ENCODE results near the gene IGDCC3.
"Not testable (repeated sequence)": the region's sequence is repeated elsewhere in the genome, so short reads cannot be mapped to it uniquely, and the experiment has no call there.

IGDCC3 gene

GRCh38 chr15:65368302-65369211, 9.2 kb downstream of the IGDCC3 start:
- DNase-seq: peak; percentile 96

- DNase-seq: peak; percentile 53
These were observed 11.5 kb downstream of the IGDCC3 start for GRCh38 chr15:65366122-65366892.

DNA sequence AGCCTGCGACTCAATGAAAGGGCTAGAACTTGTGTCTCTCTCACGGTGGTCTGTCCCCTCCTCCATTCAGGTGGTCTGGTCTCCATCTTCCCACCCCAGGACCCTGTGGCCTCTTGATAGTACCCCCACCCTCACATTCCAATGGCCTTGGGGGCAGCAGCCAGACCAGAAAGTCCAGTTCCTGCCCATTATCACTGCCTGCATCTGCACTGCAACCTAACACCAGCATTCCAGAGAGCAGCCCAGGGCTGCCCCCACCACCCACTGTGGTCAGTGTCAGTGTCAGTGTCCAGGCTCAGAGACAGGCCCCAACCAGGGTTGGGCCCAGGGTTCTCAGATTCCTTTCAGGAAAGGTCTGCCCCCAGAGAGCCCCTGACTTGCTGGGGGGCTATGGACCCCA, 12.6 kb downstream of the IGDCC3 start:
- peak; percentile 97 for DNase-seq

GRCh38 chr15:65363766-65364165, 14.0 kb downstream of the IGDCC3 start:
- no peak for DNase-seq

DNA sequence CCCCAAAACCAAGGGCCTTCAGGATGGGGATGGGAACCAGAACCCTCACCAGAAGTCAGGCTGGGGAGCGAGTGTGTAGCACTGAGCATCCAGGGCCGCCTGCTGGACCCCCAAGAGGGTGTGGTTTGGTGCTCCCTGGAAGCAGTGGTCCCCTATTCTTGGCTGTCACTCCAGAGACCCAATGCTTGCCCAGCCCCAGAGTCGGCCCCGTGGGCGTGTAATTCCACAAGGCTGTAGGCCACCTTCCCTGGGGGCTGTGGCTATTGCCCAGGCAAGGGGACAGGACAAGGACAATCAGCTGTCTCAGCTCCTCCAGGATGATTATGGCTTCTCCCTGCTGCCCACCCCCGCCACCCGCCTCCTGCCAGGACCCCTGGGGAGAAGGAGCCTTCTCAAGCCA, 14.5 kb downstream of the IGDCC3 start:
- no peak for DNase-seq

GRCh38 chr15:65362491-65362890, 15.3 kb downstream of the IGDCC3 start:
- DNase-seq: no peak

DNA sequence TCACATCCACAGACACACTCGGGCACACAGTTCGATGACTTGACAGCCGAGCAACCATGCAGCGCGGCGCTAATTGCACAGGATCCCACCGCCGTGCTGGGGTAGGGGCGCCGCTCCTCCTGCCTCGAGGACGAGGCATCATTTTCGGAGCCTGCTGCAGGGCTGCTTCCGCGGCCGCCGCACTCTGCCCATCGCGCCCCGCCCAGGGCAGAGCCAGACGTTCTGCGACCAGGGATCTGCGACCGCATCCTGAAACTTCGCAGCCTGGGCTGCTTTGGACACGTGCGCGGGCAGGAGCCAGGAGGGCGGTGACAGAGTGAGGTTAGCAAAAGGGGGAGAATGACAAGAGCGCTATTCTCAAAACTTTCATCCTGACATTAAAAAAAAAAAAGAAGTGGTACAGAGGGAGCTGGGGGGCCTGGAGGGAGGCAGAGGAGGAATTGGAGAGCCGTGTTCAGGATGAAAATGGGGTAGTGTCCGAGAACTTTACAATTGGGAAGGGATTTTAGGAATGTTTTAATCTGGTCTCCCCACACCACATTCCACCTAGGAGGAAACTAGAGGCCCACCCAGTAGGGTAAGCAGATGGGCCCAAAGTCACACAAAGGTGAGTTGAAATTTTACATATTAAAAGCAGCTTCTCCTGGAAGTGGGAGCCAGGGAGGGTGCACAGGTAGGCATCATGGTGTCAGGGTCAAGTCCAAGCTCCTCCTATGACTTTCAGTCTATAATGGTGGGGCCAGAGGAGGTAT, 15.9 kb downstream of the IGDCC3 start:
- peak; percentile 52 for DNase-seq

DNA sequence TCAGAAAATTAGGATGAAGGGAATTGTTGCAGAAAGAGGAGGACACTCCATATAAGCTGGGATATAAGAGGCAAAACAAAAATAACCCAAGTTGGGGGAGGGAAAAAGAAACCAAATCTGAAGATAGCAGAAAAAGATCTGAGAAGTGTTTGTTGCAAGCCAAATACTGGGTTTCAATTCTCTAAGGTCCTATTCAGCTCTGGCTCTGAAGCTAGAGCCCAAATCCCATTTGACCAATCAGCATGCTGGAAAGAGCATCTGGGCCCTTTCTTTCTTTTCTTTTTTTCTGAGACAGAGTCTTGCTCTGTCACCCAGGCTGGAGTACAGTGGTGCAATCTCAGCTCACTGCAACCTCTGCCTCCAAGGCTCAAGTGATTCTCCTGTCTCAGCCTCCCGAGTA, 17.3 kb downstream of the IGDCC3 start:
- DNase-seq: peak; percentile 11

DNA sequence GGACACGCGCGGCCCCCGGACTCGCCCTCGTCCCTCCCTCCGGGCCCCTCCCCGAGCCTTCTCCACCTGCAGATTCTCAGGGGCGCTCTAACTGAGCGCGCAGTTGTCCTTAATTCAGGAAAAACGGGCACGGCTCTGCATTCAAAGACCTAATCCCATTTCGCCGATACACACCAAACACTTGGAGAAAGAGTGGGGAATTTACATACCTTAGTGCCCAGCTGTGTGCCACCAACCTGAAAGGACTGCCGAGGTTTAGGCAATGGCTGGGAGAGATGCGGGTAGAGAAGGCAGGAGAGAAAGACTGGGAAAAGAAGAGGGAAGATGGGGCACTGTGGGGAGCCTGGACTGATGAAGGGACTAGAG, 21.8 kb downstream of the IGDCC3 start:
- DNase-seq: no peak

GRCh38 chr15:65355173-65355987, 22.4 kb downstream of the IGDCC3 start:
- DNase-seq: peak; percentile 66

DNA sequence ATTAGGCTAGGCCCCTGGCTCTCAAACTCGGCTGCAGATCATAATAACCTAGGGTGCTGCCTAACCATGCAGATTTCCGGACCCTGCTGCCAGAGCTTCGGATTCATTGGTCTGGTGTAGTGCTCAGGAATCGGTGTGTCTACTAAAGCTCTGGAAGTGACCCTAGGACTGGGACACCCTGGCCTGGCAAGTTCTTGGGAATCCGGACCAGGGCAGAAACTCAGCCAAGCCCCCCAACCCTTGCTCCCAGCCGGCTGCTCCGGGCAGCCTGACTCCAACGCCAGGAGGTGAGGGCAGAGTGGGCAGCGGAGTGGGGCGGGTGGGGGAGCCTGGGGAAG, 23.0 kb downstream of the IGDCC3 start:
- DNase-seq: no peak

- DNase-seq: not testable (repeated sequence)
These were observed 25.8 kb downstream of the IGDCC3 start for GRCh38 chr15:65351972-65352371.

DNA sequence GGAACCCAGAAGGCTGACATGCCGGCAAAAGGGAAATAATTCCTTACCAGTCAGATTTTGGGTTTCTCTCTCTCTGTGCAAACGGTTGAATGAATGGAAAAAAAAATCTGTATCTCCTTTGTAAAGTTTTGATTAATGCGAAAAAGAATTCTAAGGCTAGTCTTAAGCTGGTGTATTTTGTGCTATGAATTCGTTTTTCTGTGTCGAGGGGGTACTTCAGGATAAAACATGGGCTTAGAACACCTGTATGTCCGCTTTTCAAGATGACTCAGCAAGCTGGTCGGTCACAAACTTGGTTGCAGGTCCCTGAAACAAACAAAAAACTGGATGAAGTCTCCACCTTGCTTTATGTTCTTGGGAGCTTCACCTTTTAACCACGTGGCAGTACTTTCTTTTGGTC, 28.5 kb downstream of the IGDCC3 start:
- DNase-seq: no peak

DNA sequence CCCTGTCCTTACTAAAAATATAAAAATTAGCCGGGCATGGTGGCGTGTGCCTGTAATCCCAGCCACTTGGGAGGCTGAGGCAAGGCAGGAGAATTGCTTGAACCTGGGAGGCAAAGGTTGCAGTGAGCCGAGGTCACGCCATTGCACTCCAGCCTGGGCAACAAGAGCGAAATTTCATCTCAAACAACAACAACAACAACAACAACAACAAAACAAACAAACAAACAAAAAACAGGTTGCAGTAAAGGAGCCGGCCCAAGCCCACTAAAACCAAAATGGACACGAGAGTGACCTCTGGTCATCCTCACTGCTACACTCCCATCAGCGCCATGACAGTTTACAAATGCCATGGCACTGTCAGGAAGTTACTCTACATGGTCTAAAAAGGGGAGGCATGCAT, 30.0 kb downstream of the IGDCC3 start:
- not testable (repeated sequence) for DNase-seq

DNA sequence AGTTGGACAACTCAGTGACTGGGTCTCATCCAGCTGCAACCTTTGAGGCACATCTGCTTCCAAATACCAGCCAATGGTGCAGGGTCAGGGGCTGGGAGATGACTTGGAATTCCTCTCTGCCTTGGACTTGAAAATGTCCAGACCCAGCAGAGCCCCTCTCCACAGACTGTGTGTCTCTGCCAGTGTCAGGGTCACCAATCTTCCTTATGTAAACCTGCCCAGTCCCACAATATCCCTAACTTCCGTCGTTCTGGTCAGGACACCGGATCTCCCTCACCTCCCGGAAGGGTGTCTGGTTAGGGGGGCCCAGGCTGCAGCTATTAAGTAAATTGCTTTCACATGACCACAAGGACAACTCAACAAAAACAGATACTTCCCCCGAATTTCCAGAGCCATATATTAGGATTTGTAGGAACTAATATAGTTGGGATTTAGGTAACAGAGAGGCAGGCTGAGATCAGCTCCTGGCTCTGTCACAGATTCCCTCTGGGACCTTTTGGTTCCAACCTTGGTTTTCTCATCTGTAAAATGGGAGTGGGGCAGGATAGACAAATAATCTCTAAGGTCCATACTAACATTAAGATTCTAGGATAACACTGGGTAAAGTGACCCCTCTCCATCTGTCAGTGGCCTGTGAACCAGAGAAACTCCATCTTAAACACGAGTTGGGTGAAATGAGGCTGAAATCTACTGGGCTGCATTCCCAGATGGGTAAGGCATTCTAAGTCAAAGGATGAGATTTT, 30.8 kb downstream of the IGDCC3 start:
- DNase-seq: peak; percentile 89

DNA sequence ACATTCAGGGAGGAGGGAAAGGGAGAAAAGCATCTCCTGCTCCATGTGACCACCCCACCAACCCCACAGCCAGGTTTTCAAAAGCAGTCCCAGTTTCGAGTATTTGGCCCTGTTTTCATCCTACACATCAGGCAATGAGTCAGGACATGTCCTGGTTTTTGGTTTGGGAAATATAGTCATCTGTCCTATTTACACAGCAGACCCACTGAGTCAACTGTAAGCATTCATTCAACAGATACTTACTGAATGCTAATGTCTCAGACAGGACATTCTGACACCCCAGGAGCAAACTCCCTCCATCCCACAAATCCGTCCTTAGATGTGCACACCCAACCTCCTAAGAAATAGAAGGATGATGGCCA, 32.9 kb downstream of the IGDCC3 start:
- no peak for DNase-seq

- DNase-seq: no peak
These were observed 33.4 kb downstream of the IGDCC3 start for GRCh38 chr15:65344214-65344913.

DNA sequence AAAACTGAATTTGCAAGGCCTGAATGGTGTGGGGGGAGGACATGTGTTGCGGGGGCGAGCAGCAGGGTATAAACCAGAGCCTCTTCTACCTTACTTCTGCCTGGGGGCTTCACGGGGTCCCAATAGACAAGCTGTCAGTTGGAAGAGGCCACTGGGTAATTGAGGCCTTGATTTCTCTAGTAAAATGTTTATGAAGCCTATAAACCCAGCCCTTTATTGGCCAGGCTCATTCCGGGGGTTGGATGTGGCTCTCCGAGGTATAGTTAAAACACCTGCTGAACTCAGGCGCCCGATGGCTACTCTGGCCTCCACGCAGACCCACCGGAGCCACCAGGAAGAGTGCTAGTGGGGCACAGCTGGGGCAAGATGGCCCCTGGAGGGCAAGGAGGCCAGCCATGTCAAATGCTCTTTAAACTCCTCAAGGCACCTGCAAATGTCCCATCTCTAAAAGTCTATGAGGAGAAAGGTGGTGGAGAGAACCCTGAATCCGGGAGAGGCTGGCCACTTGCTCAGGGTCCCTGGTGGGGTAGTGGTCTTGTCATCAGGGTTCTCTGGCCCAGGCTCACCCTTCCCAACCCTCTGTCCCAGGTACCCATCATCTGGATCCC, 34.3 kb downstream of the IGDCC3 start:
- no peak for DNase-seq

- DNase-seq: no peak
These were observed 35.3 kb downstream of the IGDCC3 start for GRCh38 chr15:65342493-65342892.

DNA sequence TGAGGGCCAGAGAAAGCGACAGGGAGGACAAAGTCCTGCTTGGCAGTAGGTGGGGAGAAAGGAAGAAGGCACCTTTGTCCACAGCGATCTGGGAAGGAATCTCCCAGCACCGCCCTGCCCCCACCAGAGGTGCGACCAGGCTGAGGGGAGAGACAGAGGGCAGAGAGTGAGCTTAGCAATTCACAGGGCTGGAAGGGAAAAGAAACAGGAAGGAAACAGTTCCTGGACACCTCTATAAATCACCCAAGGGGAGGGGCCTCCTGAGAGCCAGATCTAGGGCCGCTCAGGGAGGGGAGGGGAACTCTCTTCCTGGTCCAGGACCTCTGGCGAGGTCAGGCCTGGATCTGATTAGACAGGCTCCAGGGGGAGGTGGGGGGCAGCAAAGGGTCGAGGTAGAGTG, 37.9 kb downstream of the IGDCC3 start:
- DNase-seq: peak; percentile 78

DNA sequence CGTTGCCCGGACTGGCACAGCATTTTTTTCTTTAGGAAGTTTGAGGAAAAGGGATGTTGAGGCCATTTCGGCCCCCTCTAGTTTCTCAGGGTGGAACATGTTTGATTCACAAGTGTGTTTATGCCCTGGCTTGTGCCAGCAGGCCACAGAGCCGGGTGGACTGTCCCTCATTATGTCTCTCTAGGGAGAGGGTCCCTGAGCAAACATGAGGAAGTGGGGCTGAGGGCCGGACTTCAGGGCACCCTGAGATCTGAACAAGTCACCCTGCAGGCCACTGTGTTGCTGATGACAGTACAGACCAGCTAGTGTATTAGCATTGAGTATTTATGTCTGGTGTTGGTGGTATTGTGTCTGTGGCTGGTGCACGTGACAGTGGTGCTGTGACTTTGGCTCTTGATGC, 38.4 kb downstream of the IGDCC3 start:
- no peak for DNase-seq

Measured in islet precursor cell (in vitro differentiated cells).